Glutamatergic neuron (in vitro differentiated cells): ENCODE measurements around the gene RAB31. TPM values are rescaled to one million over a fixed set of nuclear protein-coding genes. Genes with fewer than 3 reads are reported as not detected.

Experiments used
- DNase-seq: peaks from one replicate; pipeline ENCODE4 v3.0.0; 2022
- H3K27ac Mint-ChIP-seq: one replicate; pipeline ENCODE4 v1.8.0; 2020; ENCODE audit warnings: mild to moderate bottlenecking, mixed read lengths, inconsistent platforms; ENCODE audit not compliant: unreplicated experiment
- H3K27me3 Mint-ChIP-seq: one replicate; pipeline ENCODE4 v1.8.0; 2020; ENCODE audit warnings: mild to moderate bottlenecking, moderate library complexity, mixed read lengths, inconsistent platforms; ENCODE audit not compliant: unreplicated experiment
- H3K36me3 Mint-ChIP-seq: one replicate; pipeline ENCODE4 v1.8.0; 2020; ENCODE audit warnings: mild to moderate bottlenecking, mixed read lengths, inconsistent platforms; ENCODE audit not compliant: unreplicated experiment
- H3K4me1 Mint-ChIP-seq: one replicate; pipeline ENCODE4 v1.8.0; 2020; ENCODE audit warnings: mild to moderate bottlenecking, low read depth, mixed read lengths, inconsistent platforms; ENCODE audit not compliant: unreplicated experiment
- H3K4me3 Mint-ChIP-seq: one replicate; pipeline ENCODE4 v1.8.0; 2020; ENCODE audit warnings: mild to moderate bottlenecking, mixed read lengths, inconsistent platforms; ENCODE audit not compliant: unreplicated experiment
- H3K9me3 Mint-ChIP-seq: one replicate; pipeline ENCODE4 v1.8.0; 2020; ENCODE audit warnings: mild to moderate bottlenecking, moderate library complexity, mixed read lengths, inconsistent platforms; ENCODE audit not compliant: unreplicated experiment
- total RNA-seq: library from RNA; stranded (reverse); fragmentation: NEBNext Ultra II Directional; extraction: Animal tissue kit (Norgen Biotek cat#: 25700); gene quantifications from one replicate; pipeline ENCODE4 v1.2.1, GENCODE V29; 2021; ENCODE audit not compliant: unreplicated experiment
- TF ChIP-seq, protein P1 (sequence below): fragments of 200-600 bp; sonication (generic); IDR thresholded peaks from one replicate; pipeline ENCODE4 v1.5.0; 2021; ENCODE audit not compliant: partially characterized antibody, unreplicated experiment

The RAB31 gene
- total RNA-seq, 1 donor from 2014 or later = 4.1 TPM

- no peaks in the 10 kb centered on the region for H3K27me3 Mint-ChIP-seq
- H3K4me1 Mint-ChIP-seq = no peaks in the 10 kb centered on the region
- no peaks in the 10 kb centered on the region for H3K36me3 Mint-ChIP-seq
- peaks cover 2% of the 10 kb centered on the region for H3K9me3 Mint-ChIP-seq
- no peak for DNase-seq
- no peak overlapping the region for H3K4me3 Mint-ChIP-seq
- TF ChIP-seq, protein P1, sequence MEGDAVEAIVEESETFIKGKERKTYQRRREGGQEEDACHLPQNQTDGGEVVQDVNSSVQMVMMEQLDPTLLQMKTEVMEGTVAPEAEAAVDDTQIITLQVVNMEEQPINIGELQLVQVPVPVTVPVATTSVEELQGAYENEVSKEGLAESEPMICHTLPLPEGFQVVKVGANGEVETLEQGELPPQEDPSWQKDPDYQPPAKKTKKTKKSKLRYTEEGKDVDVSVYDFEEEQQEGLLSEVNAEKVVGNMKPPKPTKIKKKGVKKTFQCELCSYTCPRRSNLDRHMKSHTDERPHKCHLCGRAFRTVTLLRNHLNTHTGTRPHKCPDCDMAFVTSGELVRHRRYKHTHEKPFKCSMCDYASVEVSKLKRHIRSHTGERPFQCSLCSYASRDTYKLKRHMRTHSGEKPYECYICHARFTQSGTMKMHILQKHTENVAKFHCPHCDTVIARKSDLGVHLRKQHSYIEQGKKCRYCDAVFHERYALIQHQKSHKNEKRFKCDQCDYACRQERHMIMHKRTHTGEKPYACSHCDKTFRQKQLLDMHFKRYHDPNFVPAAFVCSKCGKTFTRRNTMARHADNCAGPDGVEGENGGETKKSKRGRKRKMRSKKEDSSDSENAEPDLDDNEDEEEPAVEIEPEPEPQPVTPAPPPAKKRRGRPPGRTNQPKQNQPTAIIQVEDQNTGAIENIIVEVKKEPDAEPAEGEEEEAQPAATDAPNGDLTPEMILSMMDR = no peak
- H3K27ac Mint-ChIP-seq = no peak overlapping the region
Observed at GRCh38 chr18:9878783-9879242, 170.7 kb downstream of the RAB31 start.

DNA sequence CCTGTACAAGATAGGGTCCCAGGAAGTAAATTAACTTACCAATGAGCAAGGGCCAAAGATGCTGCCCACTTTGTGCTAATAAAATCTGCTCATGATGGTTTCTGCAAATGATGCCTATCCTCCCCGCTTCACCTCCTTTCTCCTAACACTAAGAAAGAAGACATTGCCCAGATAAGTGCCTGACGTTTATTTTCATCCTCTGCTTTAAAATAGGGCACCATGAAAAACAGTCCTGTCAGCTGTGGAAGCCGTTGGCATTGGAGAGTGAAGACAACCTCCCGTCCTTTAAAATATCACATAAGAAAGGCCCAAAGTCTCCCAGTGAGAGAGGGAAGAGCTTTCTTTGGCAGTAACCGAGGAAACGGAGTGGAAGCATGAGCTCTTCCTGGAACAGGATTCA, 176.0 kb downstream of the RAB31 start:
- no peak overlapping the region for H3K4me3 Mint-ChIP-seq
- no peaks in the 10 kb centered on the region for H3K36me3 Mint-ChIP-seq
- no peaks in the 10 kb centered on the region for H3K27me3 Mint-ChIP-seq
- TF ChIP-seq, protein P1 = no peak
- no peak overlapping the region for H3K27ac Mint-ChIP-seq
- DNase-seq = no peak
- H3K9me3 Mint-ChIP-seq = peaks cover 4% of the 10 kb centered on the region
- no peaks in the 10 kb centered on the region for H3K4me1 Mint-ChIP-seq

GRCh38 chr18:9884532-9885140, 176.5 kb downstream of the RAB31 start:
- H3K9me3 Mint-ChIP-seq = peaks cover 4% of the 10 kb centered on the region
- no peaks in the 10 kb centered on the region for H3K27me3 Mint-ChIP-seq
- H3K36me3 Mint-ChIP-seq = no peaks in the 10 kb centered on the region
- H3K4me3 Mint-ChIP-seq = no peak overlapping the region
- H3K27ac Mint-ChIP-seq = no peak overlapping the region
- no peaks in the 10 kb centered on the region for H3K4me1 Mint-ChIP-seq
- TF ChIP-seq, protein P1 = no peak
- DNase-seq = no peak

DNA sequence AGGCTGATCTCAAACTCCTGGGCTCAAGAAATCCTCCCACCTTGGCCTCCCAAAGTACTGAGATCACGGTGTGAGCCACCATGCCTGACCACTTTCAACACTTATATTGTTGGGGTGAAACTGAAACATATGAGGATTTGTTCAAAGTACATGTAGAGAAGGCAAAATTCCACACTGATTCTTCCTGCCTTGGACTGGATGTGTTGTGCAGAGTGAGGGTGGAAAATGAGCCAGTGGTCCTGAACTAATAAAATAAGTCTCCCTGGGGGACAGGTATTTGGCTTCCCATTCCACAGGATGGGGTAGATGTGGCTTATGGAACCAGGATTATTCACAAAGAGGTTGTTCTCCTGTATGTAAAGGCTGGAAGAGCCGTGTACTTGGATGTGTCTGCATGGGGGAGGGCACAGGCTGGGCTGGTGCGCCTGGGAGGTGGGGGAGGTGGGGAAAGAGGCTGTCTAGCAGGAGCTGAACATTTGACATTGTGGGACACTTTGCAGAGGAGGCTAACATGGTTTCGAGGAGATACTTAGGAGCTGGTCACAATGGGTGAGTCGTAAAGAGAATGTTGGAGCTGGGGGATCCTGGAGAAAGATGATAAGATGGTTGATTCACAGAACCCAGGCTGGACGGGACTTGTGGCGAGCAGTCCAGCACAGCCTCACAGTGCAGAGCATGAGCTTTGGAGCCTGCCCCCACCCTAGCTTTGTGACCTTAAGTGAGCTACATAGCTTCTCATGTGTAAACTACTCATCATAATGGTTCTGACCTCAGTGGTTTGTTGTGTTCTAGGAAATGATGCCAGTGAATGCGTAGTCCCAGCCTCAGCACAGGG, 177.3 kb downstream of the RAB31 start, which contains the start of gene TXNDC2:
TSS of gene TXNDC2 (plus strand) at position 804 of the 835 bp plus-strand sequence. CDS start 708 bp downstream, outside the sequence.
- Mint-ChIP-seq H3K27ac (no peak within 1 kb of the TSS), H3K27me3 (no peaks in the 10 kb centered on the region)

More for the DNA sequence above, 177.3 kb downstream of the RAB31 start, which contains the start of gene TXNDC2:
- TF ChIP-seq, protein P1 = no peak
- Mint-ChIP-seq H3K9me3 (peaks cover 4% of the 10 kb centered on the region), H3K36me3 (no peaks in the 10 kb centered on the region), H3K4me3 (no peak within 1 kb of the TSS), H3K4me1 (no peaks in the 10 kb centered on the region)
- DNase-seq = no peak
